ENCODE results near the gene HOMER1.

DNA sequence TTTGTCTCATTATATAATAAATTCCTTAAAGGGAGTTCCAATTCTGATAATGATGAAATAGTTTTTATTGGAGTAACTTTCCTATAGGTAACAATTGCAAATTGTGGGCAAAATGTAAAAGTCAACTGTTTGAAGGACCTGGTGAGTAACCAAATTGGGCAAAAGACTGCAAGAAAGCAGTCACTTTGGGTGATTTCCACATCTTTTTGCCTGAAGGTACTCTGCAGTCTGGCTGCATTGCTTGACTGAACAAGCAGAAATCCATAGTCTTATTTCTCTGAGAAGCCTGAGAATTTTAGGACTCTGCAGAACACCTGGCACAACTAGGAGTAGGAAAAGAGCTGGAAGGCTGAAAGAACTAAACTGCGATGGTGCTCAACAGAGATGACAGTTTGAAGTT lies 114.9 kb downstream of the HOMER1 start:
- TF ChIP-seq, protein P1, sequence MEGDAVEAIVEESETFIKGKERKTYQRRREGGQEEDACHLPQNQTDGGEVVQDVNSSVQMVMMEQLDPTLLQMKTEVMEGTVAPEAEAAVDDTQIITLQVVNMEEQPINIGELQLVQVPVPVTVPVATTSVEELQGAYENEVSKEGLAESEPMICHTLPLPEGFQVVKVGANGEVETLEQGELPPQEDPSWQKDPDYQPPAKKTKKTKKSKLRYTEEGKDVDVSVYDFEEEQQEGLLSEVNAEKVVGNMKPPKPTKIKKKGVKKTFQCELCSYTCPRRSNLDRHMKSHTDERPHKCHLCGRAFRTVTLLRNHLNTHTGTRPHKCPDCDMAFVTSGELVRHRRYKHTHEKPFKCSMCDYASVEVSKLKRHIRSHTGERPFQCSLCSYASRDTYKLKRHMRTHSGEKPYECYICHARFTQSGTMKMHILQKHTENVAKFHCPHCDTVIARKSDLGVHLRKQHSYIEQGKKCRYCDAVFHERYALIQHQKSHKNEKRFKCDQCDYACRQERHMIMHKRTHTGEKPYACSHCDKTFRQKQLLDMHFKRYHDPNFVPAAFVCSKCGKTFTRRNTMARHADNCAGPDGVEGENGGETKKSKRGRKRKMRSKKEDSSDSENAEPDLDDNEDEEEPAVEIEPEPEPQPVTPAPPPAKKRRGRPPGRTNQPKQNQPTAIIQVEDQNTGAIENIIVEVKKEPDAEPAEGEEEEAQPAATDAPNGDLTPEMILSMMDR (IDR thresholded peaks at IDR 0.05) = no peak
- no peak for TF ChIP-seq EP300 (IDR thresholded peaks at IDR 0.05)
